Measurements from ENCODE around the gene FASLG. TPM values are rescaled to one million over a fixed set of nuclear protein-coding genes. Genes with fewer than 3 reads are reported as not detected.

The FASLG gene
- total RNA-seq, 1 donor = not detected

GRCh38 chr1:172653015-172653709 is 5.7 kb upstream of the FASLG start:
- peak; percentile 61 for DNase-seq (ENCODE audit: low read depth)
- TF ChIP-seq CTCF (IDR thresholded peaks at IDR 0.05; ENCODE audit: insufficient read depth, low read length) = no peak
- no peak overlapping the region for H3K4me3 ChIP-seq (ENCODE audit: low read depth, low read length)

GRCh38 chr1:172654535-172654934 is 4.4 kb upstream of the FASLG start:
- no peak for TF ChIP-seq CTCF (IDR thresholded peaks at IDR 0.05; ENCODE audit: insufficient read depth, low read length)
- no peak overlapping the region for H3K4me3 ChIP-seq (ENCODE audit: low read depth, low read length)
- DNase-seq (ENCODE audit: low read depth) = peak; percentile 69

- H3K4me3 ChIP-seq (ENCODE audit: low read depth, low read length) = no peak overlapping the region
- DNase-seq (ENCODE audit: low read depth) = no peak
- TF ChIP-seq CTCF (IDR thresholded peaks at IDR 0.05; ENCODE audit: insufficient read depth, low read length) = no peak
Observed at GRCh38 chr1:172656576-172656975, 2.3 kb upstream of the FASLG start.

GRCh38 chr1:172657586-172657985 is 1.3 kb upstream of the FASLG start:
- H3K4me3 ChIP-seq (ENCODE audit: low read depth, low read length) = no peak overlapping the region
- no peak for DNase-seq (ENCODE audit: low read depth)
- no peak for TF ChIP-seq CTCF (IDR thresholded peaks at IDR 0.05; ENCODE audit: insufficient read depth, low read length)

GRCh38 chr1:172661107-172661506 is 2.2 kb downstream of the FASLG start:
- DNase-seq (ENCODE audit: low read depth) = no peak
- H3K4me3 ChIP-seq (ENCODE audit: low read depth, low read length) = no peak overlapping the region
- TF ChIP-seq CTCF (IDR thresholded peaks at IDR 0.05; ENCODE audit: insufficient read depth, low read length) = no peak

GRCh38 chr1:172662464-172663109 is 3.7 kb downstream of the FASLG start:
- no peak overlapping the region for H3K4me3 ChIP-seq (ENCODE audit: low read depth, low read length)
- no peak for DNase-seq (ENCODE audit: low read depth)
- no peak for TF ChIP-seq CTCF (IDR thresholded peaks at IDR 0.05; ENCODE audit: insufficient read depth, low read length)

Measured in fibroblast of the aortic adventitia (primary cell).